Activated naive CD8-positive, alpha-beta T cell treated with anti-CD3 and anti-CD28 coated beads for 36 hours (primary cell): ENCODE data around the gene MAS1L. TPM values are rescaled to one million over a fixed set of nuclear protein-coding genes. Genes with fewer than 3 reads are reported as not detected.

Experiments used
- DNase-seq: peaks from one replicate; pipeline ENCODE4 v3.0.0; 2021
- H3K27ac Mint-ChIP-seq: one replicate; pipeline ENCODE4 v1.8.0; 2022; ENCODE audit warnings: mild to moderate bottlenecking, moderate library complexity, mixed read lengths
- H3K27me3 Mint-ChIP-seq: one replicate; pipeline ENCODE4 v1.8.0; 2022; ENCODE audit warnings: mild to moderate bottlenecking, mixed read lengths
- H3K36me3 Mint-ChIP-seq: one replicate; pipeline ENCODE4 v1.8.0; 2021; ENCODE audit warnings: mild to moderate bottlenecking, mixed read lengths
- H3K4me1 Mint-ChIP-seq: one replicate; pipeline ENCODE4 v1.8.0; 2021; ENCODE audit warnings: mixed read lengths
- H3K4me3 Mint-ChIP-seq: one replicate; pipeline ENCODE4 v1.8.0; 2022; ENCODE audit warnings: mild to moderate bottlenecking, moderate library complexity, mixed read lengths
- H3K9me3 Mint-ChIP-seq: one replicate; pipeline ENCODE4 v1.8.0; 2022; ENCODE audit warnings: mixed read lengths
- total RNA-seq, 2 experiments: library from RNA; stranded (reverse); gene quantifications; one replicate each; pipeline ENCODE4 v1.2.3, GENCODE V29; 2021

The MAS1L gene
- total RNA-seq, 2 experiments from 2014 or later: not detected

GRCh38 chr6:29520232-29520631, 32.5 kb upstream of the MAS1L start:
- Mint-ChIP-seq H3K36me3 (no peaks in the 10 kb centered on the region), H3K27ac (no peak overlapping the region), H3K9me3 (peaks cover 3% of the 10 kb centered on the region), H3K4me1 (peaks cover 13% of the 10 kb centered on the region), H3K4me3 (no peak overlapping the region), H3K27me3 (peaks cover 19% of the 10 kb centered on the region)
- DNase-seq: no peak

GRCh38 chr6:29519291-29520010, 31.7 kb upstream of the MAS1L start:
- H3K27me3 Mint-ChIP-seq: peaks cover 15% of the 10 kb centered on the region
- peaks cover 3% of the 10 kb centered on the region for H3K9me3 Mint-ChIP-seq
- peaks cover 15% of the 10 kb centered on the region for H3K4me1 Mint-ChIP-seq
- no peak for DNase-seq
- H3K4me3 Mint-ChIP-seq: no peak overlapping the region
- no peaks in the 10 kb centered on the region for H3K36me3 Mint-ChIP-seq
- no peak overlapping the region for H3K27ac Mint-ChIP-seq

- Mint-ChIP-seq H3K9me3 (peaks cover 2% of the 10 kb centered on the region), H3K27ac (no peak overlapping the region), H3K4me3 (no peak overlapping the region), H3K4me1 (peaks cover 15% of the 10 kb centered on the region), H3K36me3 (no peaks in the 10 kb centered on the region), H3K27me3 (peaks cover 12% of the 10 kb centered on the region)
- no peak for DNase-seq
Observed at GRCh38 chr6:29517728-29518440, 30.1 kb upstream of the MAS1L start.

GRCh38 chr6:29517245-29517644, 29.5 kb upstream of the MAS1L start:
- Mint-ChIP-seq H3K27me3 (peaks cover 9% of the 10 kb centered on the region), H3K9me3 (no peaks in the 10 kb centered on the region), H3K4me3 (no peak overlapping the region), H3K36me3 (no peaks in the 10 kb centered on the region), H3K4me1 (peaks cover 12% of the 10 kb centered on the region), H3K27ac (no peak overlapping the region)
- no peak for DNase-seq

GRCh38 chr6:29516108-29516507, 28.4 kb upstream of the MAS1L start:
- peaks cover 9% of the 10 kb centered on the region for H3K27me3 Mint-ChIP-seq
- H3K9me3 Mint-ChIP-seq: no peaks in the 10 kb centered on the region
- H3K4me3 Mint-ChIP-seq: no peak overlapping the region
- peak; percentile 40 for DNase-seq
- peaks cover 12% of the 10 kb centered on the region for H3K4me1 Mint-ChIP-seq
- H3K36me3 Mint-ChIP-seq: no peaks in the 10 kb centered on the region
- H3K27ac Mint-ChIP-seq: no peak overlapping the region

- Mint-ChIP-seq H3K9me3 (no peaks in the 10 kb centered on the region), H3K27ac (no peak overlapping the region), H3K4me1 (peaks cover 4% of the 10 kb centered on the region), H3K27me3 (peaks cover 9% of the 10 kb centered on the region), H3K36me3 (no peaks in the 10 kb centered on the region), H3K4me3 (no peak overlapping the region)
- DNase-seq: no peak
Observed at GRCh38 chr6:29510746-29511300, 23.1 kb upstream of the MAS1L start.

- peaks cover 9% of the 10 kb centered on the region for H3K27me3 Mint-ChIP-seq
- no peak overlapping the region for H3K27ac Mint-ChIP-seq
- no peak overlapping the region for H3K4me3 Mint-ChIP-seq
- H3K9me3 Mint-ChIP-seq: no peaks in the 10 kb centered on the region
- H3K4me1 Mint-ChIP-seq: peaks cover 2% of the 10 kb centered on the region
- no peaks in the 10 kb centered on the region for H3K36me3 Mint-ChIP-seq
- no peak for DNase-seq
Observed at GRCh38 chr6:29510202-29510601, 22.4 kb upstream of the MAS1L start.

GRCh38 chr6:29509711-29510110, 22.0 kb upstream of the MAS1L start:
- no peaks in the 10 kb centered on the region for H3K9me3 Mint-ChIP-seq
- no peak for DNase-seq
- H3K27me3 Mint-ChIP-seq: peaks cover 5% of the 10 kb centered on the region
- H3K27ac Mint-ChIP-seq: no peak overlapping the region
- H3K4me3 Mint-ChIP-seq: no peak overlapping the region
- H3K36me3 Mint-ChIP-seq: no peaks in the 10 kb centered on the region
- H3K4me1 Mint-ChIP-seq: no peaks in the 10 kb centered on the region

- H3K4me3 Mint-ChIP-seq: no peak overlapping the region
- peak; percentile 11 for DNase-seq
- no peak overlapping the region for H3K27ac Mint-ChIP-seq
- no peaks in the 10 kb centered on the region for H3K36me3 Mint-ChIP-seq
- H3K4me1 Mint-ChIP-seq: no peaks in the 10 kb centered on the region
- H3K27me3 Mint-ChIP-seq: peaks cover 5% of the 10 kb centered on the region
- H3K9me3 Mint-ChIP-seq: no peaks in the 10 kb centered on the region
Observed at GRCh38 chr6:29509239-29509638, 21.5 kb upstream of the MAS1L start.

- no peaks in the 10 kb centered on the region for H3K9me3 Mint-ChIP-seq
- DNase-seq: no peak
- no peaks in the 10 kb centered on the region for H3K36me3 Mint-ChIP-seq
- H3K27ac Mint-ChIP-seq: no peak overlapping the region
- no peaks in the 10 kb centered on the region for H3K4me1 Mint-ChIP-seq
- H3K27me3 Mint-ChIP-seq: peaks cover 7% of the 10 kb centered on the region
- no peak overlapping the region for H3K4me3 Mint-ChIP-seq
Observed at GRCh38 chr6:29507319-29507718, 19.6 kb upstream of the MAS1L start.

GRCh38 chr6:29506446-29507067, 18.8 kb upstream of the MAS1L start:
- Mint-ChIP-seq H3K9me3 (no peaks in the 10 kb centered on the region), H3K27ac (no peak overlapping the region), H3K4me1 (no peaks in the 10 kb centered on the region), H3K27me3 (peaks cover 12% of the 10 kb centered on the region), H3K4me3 (no peak overlapping the region), H3K36me3 (no peaks in the 10 kb centered on the region)
- DNase-seq: no peak

GRCh38 chr6:29505808-29506207, 18.1 kb upstream of the MAS1L start:
- H3K36me3 Mint-ChIP-seq: no peaks in the 10 kb centered on the region
- DNase-seq: no peak
- H3K4me1 Mint-ChIP-seq: no peaks in the 10 kb centered on the region
- peaks cover 12% of the 10 kb centered on the region for H3K27me3 Mint-ChIP-seq
- no peaks in the 10 kb centered on the region for H3K9me3 Mint-ChIP-seq
- H3K27ac Mint-ChIP-seq: no peak overlapping the region
- no peak overlapping the region for H3K4me3 Mint-ChIP-seq

- peaks cover 15% of the 10 kb centered on the region for H3K27me3 Mint-ChIP-seq
- H3K4me3 Mint-ChIP-seq: no peak overlapping the region
- no peaks in the 10 kb centered on the region for H3K36me3 Mint-ChIP-seq
- H3K4me1 Mint-ChIP-seq: no peaks in the 10 kb centered on the region
- no peak for DNase-seq
- no peak overlapping the region for H3K27ac Mint-ChIP-seq
- H3K9me3 Mint-ChIP-seq: no peaks in the 10 kb centered on the region
Observed at GRCh38 chr6:29504961-29505360, 17.2 kb upstream of the MAS1L start.

- H3K4me1 Mint-ChIP-seq: no peaks in the 10 kb centered on the region
- H3K27ac Mint-ChIP-seq: no peak overlapping the region
- H3K9me3 Mint-ChIP-seq: no peaks in the 10 kb centered on the region
- no peak for DNase-seq
- no peaks in the 10 kb centered on the region for H3K36me3 Mint-ChIP-seq
- no peak overlapping the region for H3K4me3 Mint-ChIP-seq
- H3K27me3 Mint-ChIP-seq: peaks cover 24% of the 10 kb centered on the region
Observed at GRCh38 chr6:29502597-29502996, 14.8 kb upstream of the MAS1L start.

GRCh38 chr6:29502181-29502580, 14.4 kb upstream of the MAS1L start:
- no peak for DNase-seq

More at GRCh38 chr6:29502181-29502580, 14.4 kb upstream of the MAS1L start:
- Mint-ChIP-seq H3K27ac (no peak overlapping the region), H3K9me3 (no peaks in the 10 kb centered on the region), H3K36me3 (no peaks in the 10 kb centered on the region), H3K4me1 (no peaks in the 10 kb centered on the region), H3K4me3 (no peak overlapping the region), H3K27me3 (peaks cover 28% of the 10 kb centered on the region)
